SU-DHL-6 (cell line): ENCODE measurements around the gene DYNC1LI1.

Experiments
- CTCF ChIP-seq: fragments of 200-600 bp; sonication (generic); IDR thresholded peaks from one replicate; pipeline ENCODE4 v1.5.1; 2017; ENCODE audit warnings: antibody characterized with exemption, mild to moderate bottlenecking, low read length, moderate library complexity; ENCODE audit not compliant: insufficient read depth, poor library complexity, severe bottlenecking
- EZH2phosphoT487 ChIP-seq: fragments of 200-600 bp; sonication (generic), shearing (Covaris generic); conservative IDR thresholded peaks from 2 replicates; pipeline ENCODE4 v1.6.1; 2018; ENCODE audit warnings: mild to moderate bottlenecking, antibody characterized with exemption, low read length, moderate library complexity, mixed read lengths

- TF ChIP-seq CTCF = no peak
- TF ChIP-seq EZH2phosphoT487 = no peak
Observed at GRCh38 chr3:32619395-32619794, 48.7 kb upstream of the DYNC1LI1 start.
